Suprapubic skin (tissue), 3 donors: ENCODE data around the gene KIAA1217.

Source experiments
- POLR2AphosphoS5 ChIP-seq, 3 donors: sonication (generic); formaldehyde crosslinking; IDR thresholded peaks; one replicate each; pipeline ENCODE4 v1.6.1; 2017; ENCODE audit warnings: antibody characterized with exemption in 3 of 3
- TF ChIP-seq, protein P1 (sequence below), 2 donors: fragments of 200-600 bp in 1 of 2; fragments of 450-650 bp in 1 of 2; sonication (generic) in 1 of 2; IDR thresholded peaks; one replicate each; pipeline ENCODE4 v1.5.1; 2016 to 2019; ENCODE audit warnings: antibody characterized with exemption in 2 of 2, mild to moderate bottlenecking in 1 of 2, moderate library complexity in 1 of 2

DNA sequence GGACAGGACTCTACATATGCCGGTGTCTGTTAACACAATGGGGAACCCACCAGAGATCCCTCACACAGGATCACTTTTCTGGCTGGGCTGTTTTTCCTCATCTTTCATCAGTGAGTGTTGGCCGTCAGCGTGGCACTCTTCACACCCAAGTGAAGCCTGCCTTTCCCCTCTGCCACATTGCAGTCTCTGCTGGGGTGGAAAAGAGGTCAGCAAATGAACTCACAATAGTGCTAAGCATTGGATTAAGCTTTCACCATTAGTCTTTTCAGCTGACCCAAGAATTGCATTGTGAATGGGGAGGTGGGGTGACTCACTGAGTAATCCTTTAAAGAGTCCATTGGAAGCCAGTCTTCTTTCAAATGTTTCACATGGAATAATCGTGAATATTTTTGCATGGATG lies 143.0 kb downstream of the KIAA1217 start:
- TF ChIP-seq, protein P1, sequence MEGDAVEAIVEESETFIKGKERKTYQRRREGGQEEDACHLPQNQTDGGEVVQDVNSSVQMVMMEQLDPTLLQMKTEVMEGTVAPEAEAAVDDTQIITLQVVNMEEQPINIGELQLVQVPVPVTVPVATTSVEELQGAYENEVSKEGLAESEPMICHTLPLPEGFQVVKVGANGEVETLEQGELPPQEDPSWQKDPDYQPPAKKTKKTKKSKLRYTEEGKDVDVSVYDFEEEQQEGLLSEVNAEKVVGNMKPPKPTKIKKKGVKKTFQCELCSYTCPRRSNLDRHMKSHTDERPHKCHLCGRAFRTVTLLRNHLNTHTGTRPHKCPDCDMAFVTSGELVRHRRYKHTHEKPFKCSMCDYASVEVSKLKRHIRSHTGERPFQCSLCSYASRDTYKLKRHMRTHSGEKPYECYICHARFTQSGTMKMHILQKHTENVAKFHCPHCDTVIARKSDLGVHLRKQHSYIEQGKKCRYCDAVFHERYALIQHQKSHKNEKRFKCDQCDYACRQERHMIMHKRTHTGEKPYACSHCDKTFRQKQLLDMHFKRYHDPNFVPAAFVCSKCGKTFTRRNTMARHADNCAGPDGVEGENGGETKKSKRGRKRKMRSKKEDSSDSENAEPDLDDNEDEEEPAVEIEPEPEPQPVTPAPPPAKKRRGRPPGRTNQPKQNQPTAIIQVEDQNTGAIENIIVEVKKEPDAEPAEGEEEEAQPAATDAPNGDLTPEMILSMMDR (IDR thresholded peaks at IDR 0.05), result no peak
- no peak for TF ChIP-seq POLR2AphosphoS5 (IDR thresholded peaks at IDR 0.05)
